ENCODE results near the gene AMDHD2. TPM values are rescaled to one million over a fixed set of nuclear protein-coding genes. Genes with fewer than 3 reads are reported as not detected.

Gene AMDHD2
- total RNA-seq, 2 donors from 2014 or later, result 42.6 to 67.0 TPM

DNA sequence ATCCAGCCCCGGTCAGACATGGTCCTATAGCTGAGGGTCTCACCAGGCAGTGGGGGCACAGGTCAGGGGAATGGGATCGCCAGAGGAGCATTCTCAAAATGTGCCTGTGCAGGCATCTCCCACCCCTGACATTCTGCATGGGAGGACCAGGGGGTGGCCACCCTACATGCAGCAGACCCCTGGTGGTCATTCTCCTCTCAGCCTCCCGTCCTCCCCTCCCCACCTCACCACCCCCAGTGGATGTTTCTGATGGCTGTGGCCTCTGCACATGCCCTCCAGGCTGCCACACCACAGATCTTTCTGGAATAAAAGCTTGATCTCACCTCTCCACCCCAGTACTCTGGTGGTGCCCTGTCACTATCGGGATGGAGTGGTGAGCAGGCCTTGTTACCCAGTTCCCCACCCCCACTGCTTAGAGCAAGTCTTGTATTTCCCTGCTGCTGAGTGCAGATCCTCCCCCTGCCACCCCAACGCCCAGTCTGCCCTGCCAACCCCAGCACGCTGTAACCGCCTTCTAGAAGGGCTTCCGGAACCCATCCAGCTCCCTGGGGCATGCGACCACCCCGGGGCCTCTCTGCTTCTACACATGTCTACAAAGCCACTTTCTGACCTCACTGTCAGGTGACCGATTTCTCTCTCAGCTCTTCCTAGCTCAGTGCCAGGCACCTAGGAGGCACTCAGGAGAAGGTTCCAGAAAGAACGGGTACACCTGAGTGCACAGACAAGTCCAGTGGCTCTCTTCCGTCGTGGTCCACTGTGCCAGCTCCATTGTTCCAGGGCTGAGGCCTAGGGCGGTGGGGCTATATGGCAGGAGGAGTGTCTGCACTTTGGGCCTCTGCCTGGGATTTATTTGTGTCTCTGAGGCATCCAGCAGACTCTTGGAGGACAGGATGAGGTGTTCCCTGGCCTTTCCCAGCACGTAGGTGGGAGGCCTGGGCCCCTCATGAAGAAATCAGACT, 36.0 kb upstream of the AMDHD2 start:
- no peak for DNase-seq (ENCODE audit: low spot score)
- Histone ChIP-seq H3K4me3 (no peak overlapping the region), H3K4me1 (ENCODE audit: control insufficient read depth in 1 of 2, low read depth in 2 of 2) (peaks cover 9 to 23% of the 10 kb centered on the region in 2 donors), H3K36me3 (no peaks in the 10 kb centered on the region), H3K27ac (no peak overlapping the region), H3K9me3 (no peaks in the 10 kb centered on the region), H3K27me3 (replicated peaks; ENCODE audit: insufficient read depth) (no peaks in the 10 kb centered on the region)
- ATAC-seq (ENCODE audit: insufficient number of reproducible peaks, low FRiP score, low read depth), result no peak
- TF ChIP-seq, protein P1, sequence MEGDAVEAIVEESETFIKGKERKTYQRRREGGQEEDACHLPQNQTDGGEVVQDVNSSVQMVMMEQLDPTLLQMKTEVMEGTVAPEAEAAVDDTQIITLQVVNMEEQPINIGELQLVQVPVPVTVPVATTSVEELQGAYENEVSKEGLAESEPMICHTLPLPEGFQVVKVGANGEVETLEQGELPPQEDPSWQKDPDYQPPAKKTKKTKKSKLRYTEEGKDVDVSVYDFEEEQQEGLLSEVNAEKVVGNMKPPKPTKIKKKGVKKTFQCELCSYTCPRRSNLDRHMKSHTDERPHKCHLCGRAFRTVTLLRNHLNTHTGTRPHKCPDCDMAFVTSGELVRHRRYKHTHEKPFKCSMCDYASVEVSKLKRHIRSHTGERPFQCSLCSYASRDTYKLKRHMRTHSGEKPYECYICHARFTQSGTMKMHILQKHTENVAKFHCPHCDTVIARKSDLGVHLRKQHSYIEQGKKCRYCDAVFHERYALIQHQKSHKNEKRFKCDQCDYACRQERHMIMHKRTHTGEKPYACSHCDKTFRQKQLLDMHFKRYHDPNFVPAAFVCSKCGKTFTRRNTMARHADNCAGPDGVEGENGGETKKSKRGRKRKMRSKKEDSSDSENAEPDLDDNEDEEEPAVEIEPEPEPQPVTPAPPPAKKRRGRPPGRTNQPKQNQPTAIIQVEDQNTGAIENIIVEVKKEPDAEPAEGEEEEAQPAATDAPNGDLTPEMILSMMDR (IDR thresholded peaks at IDR 0.05), result no peak

DNA sequence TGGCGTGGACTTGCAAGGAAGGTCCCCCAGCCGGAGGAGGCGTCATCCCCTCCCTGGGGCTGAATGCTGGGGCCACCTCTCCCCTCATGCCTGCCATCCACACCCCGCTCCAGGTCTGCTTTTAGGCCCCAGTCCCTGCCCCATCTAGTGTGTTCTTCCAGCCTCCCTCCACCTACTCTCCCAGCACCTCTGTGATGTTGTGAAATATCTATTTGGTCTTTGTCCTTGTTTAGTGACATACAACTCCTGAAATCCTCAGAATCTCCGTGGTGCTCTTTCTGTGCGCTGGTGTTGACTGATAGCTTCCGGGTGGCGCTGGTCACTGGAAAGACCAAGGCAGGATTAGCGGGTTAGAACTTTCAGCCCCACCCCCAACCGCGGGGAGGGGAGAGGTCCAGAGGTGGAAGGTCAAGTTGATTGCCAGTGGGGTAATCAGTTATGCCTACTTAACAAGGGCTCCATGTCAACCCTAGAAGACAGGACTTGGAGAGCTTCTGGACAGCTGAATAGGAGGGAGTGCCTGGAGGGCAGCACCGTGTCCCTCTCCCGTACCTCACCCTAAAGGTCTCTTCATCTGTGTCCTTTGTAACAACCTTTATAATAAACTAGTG, 35.2 kb upstream of the AMDHD2 start:
- Histone ChIP-seq H3K9me3 (no peaks in the 10 kb centered on the region), H3K36me3 (no peaks in the 10 kb centered on the region)
- TF ChIP-seq, protein P1 (IDR thresholded peaks at IDR 0.05), result no peak

DNA sequence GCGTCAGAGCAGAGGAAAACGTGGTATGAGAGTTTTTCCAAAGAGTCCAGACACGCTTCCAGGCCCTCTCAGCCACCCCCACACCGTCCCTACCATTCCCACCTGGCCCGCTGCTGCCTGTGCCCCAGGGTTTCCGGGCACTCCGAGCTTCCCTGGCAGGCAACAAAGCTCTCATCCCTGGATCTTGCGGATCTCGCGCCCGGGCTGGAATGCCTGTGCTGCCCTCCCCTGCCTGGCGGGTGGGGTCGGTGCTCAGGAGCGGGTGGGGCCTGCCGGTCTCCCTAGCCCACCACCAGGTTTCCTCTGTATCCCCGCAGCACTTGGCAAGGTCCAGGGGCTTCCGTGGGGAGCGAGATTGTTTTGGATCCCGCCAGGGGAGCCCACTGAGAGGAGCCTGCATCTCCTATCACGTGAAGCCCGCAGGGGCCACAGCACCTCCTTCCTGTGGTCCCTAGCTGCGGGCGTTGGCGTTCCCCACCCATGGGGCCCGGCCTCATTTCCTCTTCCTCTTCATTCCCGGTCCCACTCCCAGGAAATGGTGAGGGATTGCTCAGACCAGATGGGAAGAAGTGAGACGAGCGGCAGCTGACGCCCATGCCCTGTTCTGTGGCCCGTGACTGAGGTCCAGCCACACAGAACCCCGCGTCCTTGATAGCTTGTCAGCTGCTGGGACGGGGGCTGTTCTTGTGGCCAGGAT, 34.2 kb upstream of the AMDHD2 start:
- Histone ChIP-seq H3K27me3 (replicated peaks; ENCODE audit: insufficient read depth) (no peaks in the 10 kb centered on the region), H3K4me1 (ENCODE audit: control insufficient read depth in 1 of 2, low read depth in 2 of 2) (peaks cover 9 to 23% of the 10 kb centered on the region in 2 donors), H3K36me3 (no peaks in the 10 kb centered on the region), H3K27ac (no peak overlapping the region), H3K9me3 (no peaks in the 10 kb centered on the region), H3K4me3 (no peak overlapping the region)
- no peak for DNase-seq (ENCODE audit: low spot score)
- ATAC-seq (ENCODE audit: insufficient number of reproducible peaks, low FRiP score, low read depth), result no peak
- TF ChIP-seq, protein P1 (IDR thresholded peaks at IDR 0.05), result no peak

More for the DNA sequence above, 35.2 kb upstream of the AMDHD2 start:
- no peak overlapping the region for H3K27ac ChIP-seq
- no peaks in the 10 kb centered on the region for H3K27me3 ChIP-seq (replicated peaks; ENCODE audit: insufficient read depth)
- ATAC-seq (ENCODE audit: insufficient number of reproducible peaks, low FRiP score, low read depth), result no peak
- H3K4me3 ChIP-seq, result no peak overlapping the region
- DNase-seq (ENCODE audit: low spot score), result no peak
- peaks cover 9 to 23% of the 10 kb centered on the region in 2 donors for H3K4me1 ChIP-seq (ENCODE audit: control insufficient read depth in 1 of 2, low read depth in 2 of 2)

DNA sequence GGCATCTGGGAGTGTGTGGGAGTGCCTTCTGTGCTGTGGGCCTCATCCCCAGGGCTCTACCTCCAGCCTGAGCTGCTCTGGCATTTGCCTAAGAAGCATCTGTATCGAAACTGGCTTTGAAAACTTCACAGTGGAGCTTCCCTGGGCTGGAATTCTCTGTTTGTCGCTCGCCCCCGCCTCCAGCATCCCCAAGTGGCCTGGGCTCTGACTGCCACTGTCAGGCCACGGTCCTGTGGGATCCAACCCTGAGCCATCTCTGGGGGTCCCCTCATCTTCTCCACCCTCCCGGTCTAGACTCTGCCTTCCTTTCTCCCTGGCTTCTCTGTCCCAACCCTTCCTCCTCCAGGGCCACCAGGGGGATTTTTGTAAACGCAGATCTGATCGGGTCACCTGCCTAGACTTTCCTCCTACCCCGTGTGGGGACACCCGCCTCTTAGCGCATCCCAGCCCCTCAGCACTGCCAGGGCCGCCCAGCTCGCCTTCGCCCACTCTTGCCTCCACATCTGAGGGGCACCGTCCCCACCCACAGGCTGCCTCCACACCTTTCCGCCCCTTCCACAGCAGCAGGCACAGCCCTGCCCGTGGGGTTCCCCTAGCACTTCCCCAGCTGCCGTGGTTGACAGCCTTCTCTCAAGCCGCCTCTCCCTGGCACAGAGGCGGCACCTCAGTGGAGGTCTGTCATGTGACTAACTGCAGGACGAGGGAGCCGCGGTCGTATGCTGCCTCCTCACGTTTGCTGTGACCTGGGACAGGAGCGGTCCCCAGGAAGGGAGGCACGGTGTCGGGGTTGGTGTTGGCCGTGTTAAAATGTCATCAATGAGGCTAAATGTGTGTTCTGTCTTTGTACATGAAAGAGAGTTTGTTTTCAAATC, 33.3 kb upstream of the AMDHD2 start:
- H3K27ac ChIP-seq, result no peak overlapping the region
- TF ChIP-seq, protein P1 (IDR thresholded peaks at IDR 0.05), result no peak
- H3K4me1 ChIP-seq (ENCODE audit: control insufficient read depth in 1 of 2, low read depth in 2 of 2), result peaks cover 9 to 22% of the 10 kb centered on the region in 2 donors
- H3K27me3 ChIP-seq (replicated peaks; ENCODE audit: insufficient read depth), result no peaks in the 10 kb centered on the region
- ATAC-seq (ENCODE audit: insufficient number of reproducible peaks, low FRiP score, low read depth), result no peak
- H3K4me3 ChIP-seq, result no peak overlapping the region
- no peaks in the 10 kb centered on the region for H3K9me3 ChIP-seq
- no peaks in the 10 kb centered on the region for H3K36me3 ChIP-seq
- no peak for DNase-seq (ENCODE audit: low spot score)
